DND-41 (cell line): ENCODE data around the gene APBB2.

ENCODE experiments used
- EZH2 ChIP-seq: IDR thresholded peaks from 3 replicates; pipeline ENCODE4 v1.6.1; 2012; ENCODE audit warnings: borderline replicate concordance, low read depth, mild to moderate bottlenecking, moderate library complexity, low read length, inconsistent platforms; ENCODE audit not compliant: severe bottlenecking
- TF ChIP-seq, protein P1 (sequence below): IDR thresholded peaks from 2 replicates; pipeline ENCODE4 v1.5.1; 2012; ENCODE audit warnings: borderline replicate concordance, low read length, moderate library complexity, mild to moderate bottlenecking; ENCODE audit not compliant: poor library complexity, severe bottlenecking; ENCODE audit errors: extremely low read depth

DNA sequence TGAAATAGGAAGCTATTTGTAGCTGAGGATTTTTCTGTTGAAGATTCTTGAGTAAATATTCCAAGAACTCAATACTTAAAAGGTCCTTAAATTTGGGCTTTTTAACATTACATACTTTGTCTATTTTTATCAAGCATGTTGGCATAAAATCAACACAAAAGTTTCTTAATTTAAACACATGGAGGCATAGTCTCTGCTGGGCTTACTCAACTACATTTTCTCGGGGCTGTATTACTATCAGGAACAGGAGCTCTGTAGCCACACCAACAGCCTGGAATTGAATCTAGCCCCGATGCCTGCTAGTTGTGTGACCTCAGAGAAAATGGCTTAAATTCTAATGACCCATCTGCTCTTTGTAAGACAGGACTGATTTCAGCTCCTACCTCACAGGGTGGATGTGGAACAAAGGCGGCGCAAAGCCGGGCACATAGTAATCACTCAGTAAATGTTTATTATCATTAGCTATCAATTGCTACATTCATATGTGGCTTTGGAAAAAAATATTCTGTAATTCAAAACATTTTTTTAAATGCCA is 257.6 kb downstream of the APBB2 start:
- no peak for TF ChIP-seq EZH2
- TF ChIP-seq, protein P1, sequence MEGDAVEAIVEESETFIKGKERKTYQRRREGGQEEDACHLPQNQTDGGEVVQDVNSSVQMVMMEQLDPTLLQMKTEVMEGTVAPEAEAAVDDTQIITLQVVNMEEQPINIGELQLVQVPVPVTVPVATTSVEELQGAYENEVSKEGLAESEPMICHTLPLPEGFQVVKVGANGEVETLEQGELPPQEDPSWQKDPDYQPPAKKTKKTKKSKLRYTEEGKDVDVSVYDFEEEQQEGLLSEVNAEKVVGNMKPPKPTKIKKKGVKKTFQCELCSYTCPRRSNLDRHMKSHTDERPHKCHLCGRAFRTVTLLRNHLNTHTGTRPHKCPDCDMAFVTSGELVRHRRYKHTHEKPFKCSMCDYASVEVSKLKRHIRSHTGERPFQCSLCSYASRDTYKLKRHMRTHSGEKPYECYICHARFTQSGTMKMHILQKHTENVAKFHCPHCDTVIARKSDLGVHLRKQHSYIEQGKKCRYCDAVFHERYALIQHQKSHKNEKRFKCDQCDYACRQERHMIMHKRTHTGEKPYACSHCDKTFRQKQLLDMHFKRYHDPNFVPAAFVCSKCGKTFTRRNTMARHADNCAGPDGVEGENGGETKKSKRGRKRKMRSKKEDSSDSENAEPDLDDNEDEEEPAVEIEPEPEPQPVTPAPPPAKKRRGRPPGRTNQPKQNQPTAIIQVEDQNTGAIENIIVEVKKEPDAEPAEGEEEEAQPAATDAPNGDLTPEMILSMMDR, result no peak
